HG03558 (cell line): Measurements from ENCODE around the gene C1R.
"Not testable (repeated sequence)": the region's sequence is repeated elsewhere in the genome, so short reads cannot be mapped to it uniquely, and the experiment has no call there.

Source experiments
- ATAC-seq: cut with Tn5 transposase; IDR thresholded peaks from one replicate; pipeline ENCODE4 v1.9.1; 2021; ENCODE audit warnings: moderate number of reproducible peaks; ENCODE audit not compliant: unreplicated experiment; ENCODE audit errors: extremely low read depth

The C1R gene

DNA sequence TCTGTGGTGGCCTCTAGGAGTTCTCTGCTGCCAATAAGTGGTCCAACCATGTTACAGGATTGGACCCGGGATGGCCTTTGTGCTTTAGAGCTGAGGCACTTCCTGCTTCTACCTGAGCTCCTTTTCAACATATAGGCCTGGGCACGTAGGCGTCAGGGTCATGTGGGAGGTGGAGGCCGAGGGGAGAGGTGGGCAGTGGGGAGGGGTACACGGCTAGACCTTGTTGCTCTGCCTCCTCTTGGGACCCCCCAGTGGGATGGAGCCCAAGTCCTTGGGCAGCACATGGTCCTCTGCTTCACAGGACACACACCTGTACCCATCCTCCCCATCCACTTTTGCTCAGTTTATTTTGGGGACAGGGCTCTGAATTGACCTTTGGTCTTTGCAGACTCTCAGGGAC, 29.1 kb upstream of the C1R start:
- no peak for ATAC-seq

- no peak for ATAC-seq
Observed at GRCh38 chr12:7120166-7120565, 27.9 kb upstream of the C1R start.

DNA sequence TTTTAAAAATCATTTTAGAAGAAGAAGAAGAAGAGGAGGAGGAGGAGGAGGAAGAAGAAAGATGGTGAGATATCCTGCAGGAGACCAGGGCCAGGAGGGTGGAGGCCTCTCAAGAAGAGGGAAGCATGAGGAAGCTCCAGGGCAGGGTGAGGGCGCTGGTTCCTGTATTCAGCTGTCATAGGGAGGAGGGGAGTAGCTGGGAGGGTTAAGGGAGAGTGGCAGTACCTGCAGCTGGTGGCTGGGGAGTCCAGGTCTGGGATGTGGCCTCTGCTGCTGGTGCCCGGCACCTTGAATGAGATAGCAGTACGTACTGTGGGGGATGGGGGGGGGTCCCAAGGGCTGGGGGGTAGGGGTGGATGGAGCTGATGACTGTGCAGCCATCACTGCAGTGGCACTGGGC, 26.6 kb upstream of the C1R start:
- no peak for ATAC-seq

DNA sequence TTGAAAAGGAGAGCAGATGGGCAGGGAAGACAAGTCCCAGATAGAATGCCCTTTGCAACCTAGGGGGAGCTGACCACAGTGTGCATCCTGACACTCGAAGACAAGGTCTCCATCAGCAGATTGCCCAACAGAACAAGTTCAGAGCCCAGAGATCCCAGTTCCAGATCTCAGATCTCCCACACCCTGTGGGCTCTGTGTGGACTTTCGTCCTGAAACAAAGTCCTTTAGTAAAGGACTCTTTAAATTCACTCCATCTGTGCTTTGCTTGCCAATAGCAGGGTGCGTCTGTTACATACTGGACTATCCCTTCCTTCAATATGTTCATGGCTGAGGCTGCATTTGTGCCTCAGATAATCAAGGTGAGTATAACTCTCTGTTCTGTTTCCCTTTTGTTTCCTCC, 25.4 kb upstream of the C1R start:
- no peak for ATAC-seq

DNA sequence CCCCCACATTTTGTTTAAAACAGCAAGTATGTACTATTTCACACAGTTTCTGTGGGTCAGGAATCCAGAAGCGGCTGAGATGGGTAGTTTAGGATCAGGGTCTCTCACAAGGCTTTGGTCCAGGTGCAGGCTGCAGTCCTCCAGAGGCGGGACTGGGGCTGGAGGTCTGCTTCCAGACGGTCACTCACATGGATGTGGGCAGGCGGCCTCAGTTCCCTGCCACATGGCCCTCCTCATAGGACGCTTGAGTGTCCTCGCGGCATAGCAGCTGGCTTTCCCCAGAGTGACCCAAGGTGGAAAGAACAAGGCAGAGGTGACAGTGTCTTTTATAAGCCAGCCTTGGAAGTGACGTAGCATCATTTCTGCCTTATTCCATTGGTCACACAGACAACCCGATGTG, 24.7 kb upstream of the C1R start:
- ATAC-seq, result no peak

- ATAC-seq, result no peak
Observed at GRCh38 chr12:7116196-7116595, 24.0 kb upstream of the C1R start.

GRCh38 chr12:7114851-7115250, 22.6 kb upstream of the C1R start:
- no peak for ATAC-seq

- ATAC-seq, result no peak
Observed at GRCh38 chr12:7114008-7114407, 21.8 kb upstream of the C1R start.

- no peak for ATAC-seq
Observed at GRCh38 chr12:7113389-7113871, 21.2 kb upstream of the C1R start.

- no peak for ATAC-seq
Observed at GRCh38 chr12:7112041-7112440, 19.8 kb upstream of the C1R start.

GRCh38 chr12:7110661-7111060, 18.4 kb upstream of the C1R start:
- ATAC-seq, result no peak

DNA sequence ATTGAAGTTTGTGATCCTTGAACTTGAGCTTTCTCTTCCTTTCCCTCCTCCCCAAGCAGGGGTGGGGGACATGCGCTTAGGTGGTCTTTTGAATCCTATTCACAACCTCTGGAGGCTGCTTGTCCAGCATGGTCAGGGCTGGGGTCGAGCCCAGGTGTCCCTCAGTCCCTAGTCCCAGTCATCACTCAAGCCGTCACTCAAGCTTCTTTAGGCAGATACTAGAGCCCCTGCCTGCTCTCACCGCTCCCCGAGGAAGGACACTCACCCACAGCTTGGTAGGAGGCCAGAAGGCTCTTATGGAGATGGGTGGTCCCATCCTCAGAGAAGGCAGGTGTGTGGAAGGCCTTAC, 17.3 kb upstream of the C1R start:
- ATAC-seq, result no peak

DNA sequence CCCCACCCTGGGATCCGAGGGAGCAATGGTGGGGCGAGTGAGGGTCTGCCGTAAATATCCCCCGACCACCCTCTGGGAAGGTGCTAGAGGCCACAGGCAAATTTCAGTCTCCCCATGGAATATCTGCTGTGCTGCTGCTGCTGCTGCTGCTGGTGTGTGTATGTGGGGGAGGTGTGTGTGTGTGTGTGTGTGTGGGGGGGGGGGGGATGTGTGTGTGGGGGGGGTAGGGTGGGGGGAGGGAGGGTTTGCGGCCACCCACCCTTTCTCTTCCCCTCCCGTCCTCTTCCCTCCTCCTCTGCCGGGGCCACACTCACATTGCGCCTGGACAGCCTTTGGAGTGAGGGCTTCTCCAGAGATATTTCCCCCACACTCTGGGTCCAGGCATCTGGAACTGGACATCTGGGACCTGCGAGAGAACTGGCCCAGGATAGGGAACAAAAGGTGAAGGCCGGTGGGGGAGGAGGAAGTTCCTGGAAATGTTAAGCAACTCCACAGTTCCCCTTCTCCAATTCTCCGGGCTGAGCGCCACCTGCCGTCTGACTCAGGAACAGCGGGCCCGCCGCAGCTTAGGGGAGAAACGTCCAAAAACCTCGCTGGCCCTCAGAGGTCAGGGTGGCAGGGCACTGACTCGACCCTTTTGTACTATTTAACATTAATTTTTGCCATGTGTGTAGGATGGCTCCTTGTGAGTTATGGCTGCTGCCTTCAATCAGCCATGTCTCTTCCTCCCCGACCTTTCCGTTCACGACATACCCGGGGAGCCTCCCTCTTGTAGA, 16.7 kb upstream of the C1R start, which contains the start of gene C1RL:
C1RL (minus strand) TSS at position 419 of the 776 bp plus-strand sequence; CDS start at position 385, 34 bp downstream.
- no peak for ATAC-seq

DNA sequence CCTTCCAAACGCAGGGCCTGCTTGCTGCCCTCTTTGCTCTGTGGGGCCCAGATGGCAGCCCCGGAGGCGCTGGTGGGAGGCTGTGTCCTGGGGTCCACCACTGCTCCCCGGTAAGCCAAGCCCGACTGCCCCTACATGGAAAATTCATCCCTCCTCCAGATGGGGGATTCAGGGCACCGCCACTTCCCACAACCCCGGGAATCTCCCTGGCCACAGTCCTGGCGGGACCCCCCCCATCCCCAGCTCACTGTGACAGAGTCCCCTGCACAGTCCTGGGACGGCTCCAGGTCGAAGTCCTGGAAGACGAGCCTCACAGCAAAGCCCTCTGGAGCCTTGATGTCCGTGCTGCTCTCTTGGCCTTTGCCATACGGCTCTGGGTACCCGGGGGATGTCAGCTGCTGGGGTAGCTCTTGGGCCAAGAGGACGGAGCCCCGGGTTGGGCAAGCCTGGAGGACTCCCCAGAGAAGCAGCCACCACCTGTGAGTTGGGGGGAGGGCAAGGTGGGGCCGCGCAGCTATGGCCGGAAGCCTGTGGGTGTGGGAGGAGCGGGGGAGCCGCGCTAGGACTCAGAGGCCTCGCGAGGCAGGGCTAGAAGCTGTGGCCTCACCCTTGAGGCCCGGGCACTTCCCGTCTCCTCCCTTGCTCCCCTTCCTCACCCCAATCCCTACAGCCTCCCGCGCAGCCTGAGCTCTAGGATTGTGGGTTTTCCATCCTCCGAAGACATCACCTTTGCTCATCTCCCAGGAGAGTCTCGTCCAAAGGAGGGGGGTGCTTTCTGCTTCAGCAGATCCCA, 16.0 kb upstream of the C1R start:
- ATAC-seq, result peak; percentile 53

- ATAC-seq, result no peak
Observed at GRCh38 chr12:7107636-7108002, 15.4 kb upstream of the C1R start.

- not testable (repeated sequence) for ATAC-seq
Observed at GRCh38 chr12:7107181-7107580, 14.9 kb upstream of the C1R start.

- ATAC-seq, result no peak
Observed at GRCh38 chr12:7106082-7106481, 13.8 kb upstream of the C1R start.

DNA sequence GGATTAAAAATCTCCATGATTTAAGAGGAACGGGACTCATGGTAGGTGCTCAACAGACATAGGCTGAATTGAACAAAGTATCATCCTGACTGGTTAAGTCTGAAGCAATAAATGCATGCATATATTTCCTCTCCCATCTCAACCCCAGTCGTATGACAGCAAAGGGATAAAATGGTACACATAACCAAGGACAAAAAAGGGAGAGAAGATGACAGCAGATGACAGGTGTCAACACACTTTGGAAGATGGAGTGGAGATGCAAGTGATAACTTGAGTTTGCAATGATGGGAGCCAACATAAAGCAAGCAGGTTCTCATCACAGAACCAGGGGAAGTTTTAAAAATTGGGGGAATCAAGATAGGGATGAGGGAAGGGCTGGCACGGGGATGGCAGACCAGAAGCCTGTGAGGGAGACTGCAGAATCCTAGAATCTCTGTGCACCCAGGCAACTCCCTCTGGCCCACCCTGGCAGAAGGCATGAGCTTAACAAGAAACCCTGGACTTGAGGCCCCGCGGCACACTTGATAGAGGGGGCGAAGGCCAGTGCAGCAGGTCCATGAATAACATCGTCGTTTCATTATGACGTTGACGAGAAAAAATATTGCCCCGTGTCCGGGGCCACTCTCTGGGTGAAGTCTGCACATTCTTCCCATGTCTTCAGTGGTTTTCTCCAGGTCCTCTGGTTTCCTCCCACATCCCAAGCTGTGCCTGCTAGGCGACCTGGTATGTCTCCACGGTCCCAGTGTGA, 11.8 kb upstream of the C1R start:
- no peak for ATAC-seq

DNA sequence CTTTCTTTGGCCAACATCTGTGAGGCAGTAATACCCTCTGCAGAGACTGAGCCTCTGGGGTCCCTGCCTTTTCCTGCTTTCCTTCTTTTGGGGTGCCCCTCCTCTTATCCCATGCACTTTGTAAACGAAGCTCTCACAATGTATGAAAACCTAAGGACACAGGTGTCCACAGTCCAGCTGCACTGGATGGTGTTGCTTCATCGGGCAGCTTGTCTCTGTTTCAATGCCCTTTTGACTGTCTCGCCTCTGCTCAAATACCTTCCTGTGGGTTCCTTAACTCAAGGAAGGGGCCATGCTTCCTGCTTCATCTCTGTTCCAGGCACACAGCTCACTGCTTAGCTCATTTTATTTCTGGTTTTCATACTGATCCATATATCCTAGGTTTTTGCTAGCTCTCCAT, 10.3 kb upstream of the C1R start:
- no peak for ATAC-seq

- ATAC-seq, result no peak
Observed at GRCh38 chr12:7101694-7102131, 9.5 kb upstream of the C1R start.
